Adrenal gland (tissue), 5 donors: ENCODE measurements around the gene RBM4B.

ENCODE experiments used
- POLR2A ChIP-seq, 2 donors: fragments of 450-650 bp; IDR thresholded peaks; one replicate each; pipeline ENCODE4 v1.6.1; 2017; ENCODE audit warnings: antibody characterized with exemption in 2 of 2, mild to moderate bottlenecking in 2 of 2, moderate library complexity in 1 of 2
- TF ChIP-seq, protein P1 (sequence below), 6 experiments: fragments of 450-650 bp in 4 of 6; fragments of 200-600 bp in 2 of 6; sonication (generic) in 1 of 6; IDR thresholded peaks; 1 replicate in 5 of 6; 2 replicates in 1 of 6; pipeline versions ENCODE4 v1.5.1 to v1.8.0; 2016 to 2021; ENCODE audit warnings: antibody characterized with exemption in 6 of 6, mild to moderate bottlenecking in 2 of 6, moderate library complexity in 1 of 6
- donor health status: DM: no; HTN: no; CAD: no.

DNA sequence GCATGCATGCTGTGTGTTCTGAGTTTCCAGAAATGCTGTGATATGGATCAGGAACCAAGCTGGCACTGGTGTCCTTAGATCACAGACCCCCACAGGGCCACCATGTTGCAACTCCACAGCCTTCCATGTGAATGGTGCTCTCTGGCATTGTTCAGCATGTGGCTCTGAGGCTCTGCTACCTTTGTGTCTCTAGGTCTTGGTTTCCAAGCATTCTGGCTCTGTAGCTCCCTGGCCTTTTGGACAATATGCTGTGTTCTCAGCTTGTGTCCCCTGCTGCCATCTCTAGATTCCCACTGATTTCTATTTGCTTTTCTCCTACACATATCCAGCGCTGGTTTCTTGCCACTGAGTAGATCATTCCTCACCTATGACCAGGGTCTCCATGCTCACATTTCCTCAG lies 47.4 kb upstream of the RBM4B start:
- TF ChIP-seq, protein P1, sequence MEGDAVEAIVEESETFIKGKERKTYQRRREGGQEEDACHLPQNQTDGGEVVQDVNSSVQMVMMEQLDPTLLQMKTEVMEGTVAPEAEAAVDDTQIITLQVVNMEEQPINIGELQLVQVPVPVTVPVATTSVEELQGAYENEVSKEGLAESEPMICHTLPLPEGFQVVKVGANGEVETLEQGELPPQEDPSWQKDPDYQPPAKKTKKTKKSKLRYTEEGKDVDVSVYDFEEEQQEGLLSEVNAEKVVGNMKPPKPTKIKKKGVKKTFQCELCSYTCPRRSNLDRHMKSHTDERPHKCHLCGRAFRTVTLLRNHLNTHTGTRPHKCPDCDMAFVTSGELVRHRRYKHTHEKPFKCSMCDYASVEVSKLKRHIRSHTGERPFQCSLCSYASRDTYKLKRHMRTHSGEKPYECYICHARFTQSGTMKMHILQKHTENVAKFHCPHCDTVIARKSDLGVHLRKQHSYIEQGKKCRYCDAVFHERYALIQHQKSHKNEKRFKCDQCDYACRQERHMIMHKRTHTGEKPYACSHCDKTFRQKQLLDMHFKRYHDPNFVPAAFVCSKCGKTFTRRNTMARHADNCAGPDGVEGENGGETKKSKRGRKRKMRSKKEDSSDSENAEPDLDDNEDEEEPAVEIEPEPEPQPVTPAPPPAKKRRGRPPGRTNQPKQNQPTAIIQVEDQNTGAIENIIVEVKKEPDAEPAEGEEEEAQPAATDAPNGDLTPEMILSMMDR (IDR thresholded peaks at IDR 0.05), result no peak
- no peak for TF ChIP-seq POLR2A (IDR thresholded peaks at IDR 0.05)
